ENCODE results near the gene MZT1.

GRCh38 chr13:72763411-72763810 lies 36.0 kb upstream of the MZT1 start:
- no peak for TF ChIP-seq EZH2phosphoT487 (IDR thresholded peaks at IDR 0.05; ENCODE audit: insufficient read depth, low read depth)
- no peak for TF ChIP-seq EZH2 (IDR thresholded peaks at IDR 0.05; ENCODE audit: insufficient read depth, poor library complexity, severe bottlenecking)

Measured in GM23248 (cell line).